Measurements from ENCODE around the gene PLA2G4F. TPM values are rescaled to one million over a fixed set of nuclear protein-coding genes. Genes with fewer than 3 reads are reported as not detected.

Gene PLA2G4F
- total RNA-seq, 3 donors from 2014 or later = under 0.01 to 2.0 (median 1.8) TPM

DNA sequence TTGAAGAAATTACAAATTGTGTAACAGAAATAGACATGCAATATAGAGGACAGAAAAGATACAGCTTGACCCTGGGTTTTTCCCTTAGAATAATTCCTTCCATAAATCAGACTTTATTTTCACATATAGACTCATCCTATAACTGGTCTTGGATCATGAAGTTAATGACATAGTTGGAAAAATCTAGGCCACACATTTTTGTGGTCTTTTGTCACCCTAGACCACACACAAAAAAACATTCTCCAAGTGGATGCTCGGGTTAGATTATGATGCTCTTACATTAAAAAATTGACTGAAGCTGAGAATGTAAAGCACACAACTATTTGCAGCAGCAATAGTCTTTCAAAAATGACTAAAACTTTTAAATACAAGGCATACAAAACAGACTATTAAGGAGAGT, 54.6 kb downstream of the PLA2G4F start:
- no peaks in the 10 kb centered on the region for H3K4me1 ChIP-seq
- H3K27ac ChIP-seq = no peak overlapping the region
- H3K4me3 ChIP-seq = no peak overlapping the region
- no peaks in the 10 kb centered on the region for H3K27me3 ChIP-seq
- no peaks in the 10 kb centered on the region for H3K9me3 ChIP-seq
- no peak for DNase-seq (ENCODE audit: low spot score in 2 of 2)
- no peaks in the 10 kb centered on the region for H3K36me3 ChIP-seq
- TF ChIP-seq, protein P1, sequence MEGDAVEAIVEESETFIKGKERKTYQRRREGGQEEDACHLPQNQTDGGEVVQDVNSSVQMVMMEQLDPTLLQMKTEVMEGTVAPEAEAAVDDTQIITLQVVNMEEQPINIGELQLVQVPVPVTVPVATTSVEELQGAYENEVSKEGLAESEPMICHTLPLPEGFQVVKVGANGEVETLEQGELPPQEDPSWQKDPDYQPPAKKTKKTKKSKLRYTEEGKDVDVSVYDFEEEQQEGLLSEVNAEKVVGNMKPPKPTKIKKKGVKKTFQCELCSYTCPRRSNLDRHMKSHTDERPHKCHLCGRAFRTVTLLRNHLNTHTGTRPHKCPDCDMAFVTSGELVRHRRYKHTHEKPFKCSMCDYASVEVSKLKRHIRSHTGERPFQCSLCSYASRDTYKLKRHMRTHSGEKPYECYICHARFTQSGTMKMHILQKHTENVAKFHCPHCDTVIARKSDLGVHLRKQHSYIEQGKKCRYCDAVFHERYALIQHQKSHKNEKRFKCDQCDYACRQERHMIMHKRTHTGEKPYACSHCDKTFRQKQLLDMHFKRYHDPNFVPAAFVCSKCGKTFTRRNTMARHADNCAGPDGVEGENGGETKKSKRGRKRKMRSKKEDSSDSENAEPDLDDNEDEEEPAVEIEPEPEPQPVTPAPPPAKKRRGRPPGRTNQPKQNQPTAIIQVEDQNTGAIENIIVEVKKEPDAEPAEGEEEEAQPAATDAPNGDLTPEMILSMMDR (IDR thresholded peaks at IDR 0.05) = no peak
- TF ChIP-seq POLR2AphosphoS5 (IDR thresholded peaks at IDR 0.05) = no peak
- TF ChIP-seq POLR2A (IDR thresholded peaks at IDR 0.05) = no peak
- intact Hi-C loops (cut with DNase I; ENCODE audit: low total_unique reads) = no loop called here

DNA sequence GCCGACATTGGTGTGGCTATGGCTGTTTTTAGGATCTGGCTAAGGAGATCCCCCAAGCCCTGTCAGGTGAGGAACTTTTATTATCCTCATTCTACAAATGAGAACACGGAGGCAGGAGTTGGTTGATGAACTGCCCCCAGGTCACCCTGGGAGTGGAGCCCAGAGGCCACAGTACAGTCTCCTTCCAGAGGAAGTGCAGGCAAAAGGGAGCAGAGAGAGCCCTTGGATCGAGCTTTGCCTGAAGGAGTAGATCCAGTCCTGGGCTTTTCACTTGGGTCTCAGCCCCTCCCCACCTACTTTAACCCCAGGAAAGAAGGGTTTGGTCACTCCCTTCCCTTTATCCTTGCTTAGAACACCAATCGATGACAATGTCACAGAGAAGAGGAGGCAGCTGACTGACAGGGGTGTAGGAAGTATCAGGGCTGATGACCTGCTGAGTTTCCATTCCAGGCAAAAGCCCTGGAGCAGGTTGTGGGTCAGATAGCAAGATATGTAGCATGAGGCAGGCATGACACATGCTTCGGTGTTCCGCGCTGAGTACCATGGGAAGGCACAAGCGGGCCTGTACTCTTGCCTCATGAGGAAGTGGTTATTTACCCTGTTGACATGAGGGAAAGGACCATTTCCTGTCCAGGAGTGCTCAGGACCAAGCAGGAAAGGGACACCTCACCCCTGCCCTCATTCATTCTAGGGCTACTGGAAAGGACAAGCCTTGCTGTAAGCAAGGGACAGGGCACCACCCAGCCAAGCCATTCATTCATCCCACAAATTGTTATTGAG, 56.2 kb downstream of the PLA2G4F start:
- Histone ChIP-seq H3K4me3 (no peak overlapping the region), H3K9me3 (no peaks in the 10 kb centered on the region), H3K27ac (no peak overlapping the region), H3K4me1 (no peaks in the 10 kb centered on the region), H3K27me3 (no peaks in the 10 kb centered on the region), H3K36me3 (no peaks in the 10 kb centered on the region)
- no peak for TF ChIP-seq POLR2AphosphoS5 (IDR thresholded peaks at IDR 0.05)
- TF ChIP-seq POLR2A (IDR thresholded peaks at IDR 0.05) = no peak
- TF ChIP-seq, protein P1 (IDR thresholded peaks at IDR 0.05) = no peak
- no peak for DNase-seq (ENCODE audit: low spot score in 2 of 2)
- intact Hi-C loops (cut with DNase I; ENCODE audit: low total_unique reads) = no loop called here

DNA sequence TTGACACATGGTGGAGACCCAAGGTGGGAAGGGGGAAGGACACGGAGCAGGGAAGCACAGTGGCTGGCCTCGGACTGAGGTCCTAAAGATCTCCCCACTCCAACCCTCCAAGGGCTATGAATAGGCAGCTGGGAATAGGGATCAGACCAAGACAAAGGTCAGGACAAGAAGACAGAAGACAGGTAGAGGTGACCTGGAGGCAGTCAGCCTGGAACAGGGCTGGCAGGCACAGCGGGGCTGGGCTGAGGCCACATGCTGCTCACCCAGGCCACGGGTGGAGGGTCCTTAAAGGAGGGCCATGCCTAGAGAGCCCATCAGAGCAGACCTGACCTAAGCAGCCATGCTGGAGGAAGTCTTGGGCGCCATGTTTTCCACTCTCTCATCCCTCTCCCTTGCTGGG, 59.4 kb downstream of the PLA2G4F start:
- Histone ChIP-seq H3K4me1 (peaks cover 0 to 9% of the 10 kb centered on the region in 2 donors), H3K4me3 (no peak overlapping the region), H3K27ac (no peak overlapping the region), H3K27me3 (no peaks in the 10 kb centered on the region), H3K9me3 (no peaks in the 10 kb centered on the region), H3K36me3 (no peaks in the 10 kb centered on the region)
- intact Hi-C loops (cut with DNase I; ENCODE audit: low total_unique reads) = no loop called here
- TF ChIP-seq POLR2AphosphoS5 (IDR thresholded peaks at IDR 0.05) = no peak
- no peak for TF ChIP-seq POLR2A (IDR thresholded peaks at IDR 0.05)
- TF ChIP-seq, protein P1 (IDR thresholded peaks at IDR 0.05) = no peak
- no peak for DNase-seq (ENCODE audit: low spot score in 2 of 2)

DNA sequence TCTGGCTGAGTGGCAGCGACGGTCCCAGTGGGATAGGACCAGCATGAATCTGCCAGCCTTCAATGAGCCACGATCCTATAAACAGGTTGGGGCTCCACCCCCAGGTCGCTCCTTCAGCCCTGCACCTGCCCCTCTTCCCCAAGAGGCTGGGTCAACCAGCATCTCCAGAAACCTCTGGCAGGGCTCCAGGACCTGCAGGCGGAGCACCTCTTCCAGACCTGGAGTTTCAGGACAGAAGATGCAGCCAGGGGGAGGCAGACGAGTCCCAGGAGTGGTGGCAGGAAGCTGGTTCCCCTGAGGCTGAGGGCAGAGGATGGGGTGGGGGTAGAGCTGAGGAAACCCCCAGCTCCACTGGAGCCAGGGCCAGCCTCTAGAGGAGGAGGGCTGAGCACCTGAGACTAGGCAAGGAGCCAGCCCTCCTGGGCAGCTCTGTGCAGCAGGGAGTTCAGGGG, 61.9 kb downstream of the PLA2G4F start, which contains the start of gene PLA2G4D:
TSS of gene PLA2G4D (minus strand) at position 51 of the 452 bp plus-strand sequence. CDS start 103 bp downstream, outside the sequence.
- DNase-seq (ENCODE audit: low spot score in 2 of 2) = no peak
- no peak for TF ChIP-seq POLR2A (IDR thresholded peaks at IDR 0.05)
- Histone ChIP-seq H3K36me3 (no peaks in the 10 kb centered on the region), H3K4me1 (peaks cover 0 to 9% of the 10 kb centered on the region in 2 donors), H3K27ac (no peak within 1 kb of the TSS), H3K4me3 (no peak within 1 kb of the TSS), H3K9me3 (no peaks in the 10 kb centered on the region), H3K27me3 (no peaks in the 10 kb centered on the region)
- intact Hi-C loops (cut with DNase I; ENCODE audit: low total_unique reads) = no loop called here

DNA sequence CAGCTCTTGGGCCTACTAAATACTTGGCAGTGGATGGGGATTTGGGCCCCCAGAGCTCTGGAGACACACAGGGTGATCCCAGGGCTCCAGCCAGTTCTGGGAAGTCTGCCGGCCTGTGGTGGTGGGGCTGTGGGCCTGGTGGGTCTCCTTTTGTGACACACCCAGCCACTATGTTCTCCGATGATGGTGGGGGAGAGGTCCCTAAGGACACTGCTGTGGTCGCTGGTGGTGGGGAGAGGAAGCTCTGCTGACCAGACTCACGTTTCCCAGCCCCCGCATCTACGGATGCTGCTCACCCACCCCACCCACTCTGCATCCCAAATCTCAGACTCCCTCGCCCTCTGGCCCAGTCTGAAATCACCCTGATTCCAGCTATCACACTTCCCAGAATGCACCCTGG, 62.5 kb downstream of the PLA2G4F start:
- intact Hi-C loops (cut with DNase I; ENCODE audit: low total_unique reads) = no loop called here
- no peaks in the 10 kb centered on the region for H3K36me3 ChIP-seq
- no peak overlapping the region for H3K27ac ChIP-seq
- no peak for TF ChIP-seq POLR2A (IDR thresholded peaks at IDR 0.05)
- TF ChIP-seq POLR2AphosphoS5 (IDR thresholded peaks at IDR 0.05) = no peak
- TF ChIP-seq, protein P1 (IDR thresholded peaks at IDR 0.05) = no peak
- H3K27me3 ChIP-seq = no peaks in the 10 kb centered on the region
- H3K4me1 ChIP-seq = peaks cover 0 to 9% of the 10 kb centered on the region in 2 donors
- no peaks in the 10 kb centered on the region for H3K9me3 ChIP-seq
- H3K4me3 ChIP-seq = no peak overlapping the region
- no peak for DNase-seq (ENCODE audit: low spot score in 2 of 2)
